ENCODE measurements around the gene PCED1B. TPM values are rescaled to one million over a fixed set of nuclear protein-coding genes. Genes with fewer than 3 reads are reported as not detected.
"Not testable (repeated sequence)": the region's sequence is repeated elsewhere in the genome, so short reads cannot be mapped to it uniquely, and the experiment has no call there.

The PCED1B gene
- total RNA-seq, 2 donors from 2014 or later: 0.87 to 46.9 TPM

GRCh38 chr12:47164116-47164515 lies 84.7 kb downstream of the PCED1B start:
- no peak for DNase-seq (ENCODE audit: low spot score)
- no peaks in the 10 kb centered on the region for H3K36me3 ChIP-seq
- no peak overlapping the region for H3K4me3 ChIP-seq
- H3K27ac ChIP-seq: no peak overlapping the region
- H3K27me3 ChIP-seq (replicated peaks; ENCODE audit: insufficient read depth): no peaks in the 10 kb centered on the region
- H3K9me3 ChIP-seq: no peaks in the 10 kb centered on the region
- H3K4me1 ChIP-seq (replicated peaks): no peaks in the 10 kb centered on the region
- TF ChIP-seq CTCF (IDR thresholded peaks at IDR 0.05): no peak
- no peak for TF ChIP-seq POLR2AphosphoS5 (IDR thresholded peaks at IDR 0.05)
- TF ChIP-seq POLR2A (IDR thresholded peaks at IDR 0.05): no peak
- intact Hi-C loops (cut with DNase I): no loop called here

GRCh38 chr12:47164724-47165439 lies 85.5 kb downstream of the PCED1B start:
- no peaks in the 10 kb centered on the region for H3K4me1 ChIP-seq (replicated peaks)
- TF ChIP-seq POLR2A (IDR thresholded peaks at IDR 0.05) (no peak), CTCF (IDR thresholded peaks at IDR 0.05) (no peak), POLR2AphosphoS5 (IDR thresholded peaks at IDR 0.05) (no peak)
- no peaks in the 10 kb centered on the region for H3K36me3 ChIP-seq
- 93% methylated on average over 2 of the region's 2 CpGs for WGBS
- no peak overlapping the region for H3K27ac ChIP-seq
- no peak for DNase-seq (ENCODE audit: low spot score)
- H3K9me3 ChIP-seq: no peaks in the 10 kb centered on the region
- no peak overlapping the region for H3K4me3 ChIP-seq
- intact Hi-C loops (cut with DNase I): no loop called here
- no peaks in the 10 kb centered on the region for H3K27me3 ChIP-seq (replicated peaks; ENCODE audit: insufficient read depth)

- no peak overlapping the region for H3K27ac ChIP-seq
- no peak for DNase-seq (ENCODE audit: low spot score)
- no peak for TF ChIP-seq POLR2AphosphoS5 (IDR thresholded peaks at IDR 0.05)
- no peak for TF ChIP-seq POLR2A (IDR thresholded peaks at IDR 0.05)
- no peak for TF ChIP-seq CTCF (IDR thresholded peaks at IDR 0.05)
- H3K4me3 ChIP-seq: no peak overlapping the region
- WGBS: 51% methylated on average over 5 of the region's 5 CpGs
- H3K9me3 ChIP-seq: no peaks in the 10 kb centered on the region
- no peaks in the 10 kb centered on the region for H3K4me1 ChIP-seq (replicated peaks)
- intact Hi-C loops (cut with DNase I): no loop called here
- H3K36me3 ChIP-seq: no peaks in the 10 kb centered on the region
- H3K27me3 ChIP-seq (replicated peaks; ENCODE audit: insufficient read depth): no peaks in the 10 kb centered on the region
Observed at GRCh38 chr12:47165934-47166333, 86.5 kb downstream of the PCED1B start.

GRCh38 chr12:47166365-47166764 lies 86.9 kb downstream of the PCED1B start:
- no peak for TF ChIP-seq POLR2AphosphoS5 (IDR thresholded peaks at IDR 0.05)
- no peak for TF ChIP-seq CTCF (IDR thresholded peaks at IDR 0.05)
- no peak for TF ChIP-seq POLR2A (IDR thresholded peaks at IDR 0.05)
- WGBS: 63% methylated on average over 1 of the region's 1 CpG
- DNase-seq (ENCODE audit: low spot score): no peak
- Histone ChIP-seq H3K9me3 (no peaks in the 10 kb centered on the region), H3K36me3 (no peaks in the 10 kb centered on the region), H3K27ac (no peak overlapping the region), H3K27me3 (replicated peaks; ENCODE audit: insufficient read depth) (no peaks in the 10 kb centered on the region), H3K4me1 (replicated peaks) (no peaks in the 10 kb centered on the region), H3K4me3 (no peak overlapping the region)
- intact Hi-C loops (cut with DNase I): no loop called here

- H3K4me3 ChIP-seq; H3K27me3 ChIP-seq (replicated peaks; ENCODE audit: insufficient read depth); H3K4me1 ChIP-seq (replicated peaks); DNase-seq (ENCODE audit: low spot score); intact Hi-C loops (cut with DNase I); H3K36me3 ChIP-seq; H3K27ac ChIP-seq; H3K9me3 ChIP-seq: not testable (repeated sequence)
- WGBS: 91% methylated on average over 15 of the region's 16 CpGs
Observed at GRCh38 chr12:47170281-47170680, 90.9 kb downstream of the PCED1B start.
